Right atrium auricular region (tissue), 2 donors: ENCODE data around the gene TGFBRAP1. TPM values are rescaled to one million over a fixed set of nuclear protein-coding genes. Genes with fewer than 3 reads are reported as not detected.
A peak's percentile ranks its signal among the peaks of the same experiment; 100 is the strongest.

Experiments
- DNase-seq: peaks from one replicate; pipeline ENCODE4 v3.0.0-alpha.2; 2019; ENCODE audit warnings: low spot score
- H3K27ac ChIP-seq, 2 donors: fragments of 200-600 bp; sonication (generic); 1 replicate in 1 of 2; 2 replicates in 1 of 2; pipeline ENCODE4 v1.5.1; 2016 to 2019
- H3K27me3 ChIP-seq, 2 donors: fragments of 200-600 bp; sonication (generic); one replicate each; pipeline versions ENCODE4 v1.5.1 to v1.6.0; 2017 to 2019
- H3K36me3 ChIP-seq: fragments of 200-600 bp; sonication (generic); one replicate; pipeline ENCODE4 v1.5.1; 2016
- H3K4me1 ChIP-seq, 2 donors: fragments of 200-600 bp; sonication (generic); one replicate each; pipeline versions ENCODE4 v1.5.1 to v1.6.0; 2017 to 2019
- H3K4me3 ChIP-seq, 2 donors: fragments of 200-600 bp; sonication (generic); 1 replicate in 1 of 2; 2 replicates in 1 of 2; pipeline ENCODE4 v1.5.1; 2017 to 2019; ENCODE audit warnings: mild to moderate bottlenecking in 1 of 2, moderate library complexity in 1 of 2
- H3K9me3 ChIP-seq, 2 donors: fragments of 200-600 bp; sonication (generic); one replicate each; pipeline ENCODE4 v1.5.1; 2019
- total RNA-seq, 2 donors: library from RNA; depleted of rRNA; stranded (reverse); fragments of >200 nt; gene quantifications; one replicate each; pipeline ENCODE4 v1.1.0, GENCODE V29; 2016
- TF ChIP-seq, protein P1 (sequence below), 2 donors: fragments of 200-600 bp; sonication (generic); IDR thresholded peaks; one replicate each; pipeline ENCODE4 v1.5.1; 2019; ENCODE audit warnings: antibody characterized with exemption in 2 of 2

Gene TGFBRAP1
- total RNA-seq, 2 donors from 2014 or later: 13.3 to 15.8 TPM

DNA sequence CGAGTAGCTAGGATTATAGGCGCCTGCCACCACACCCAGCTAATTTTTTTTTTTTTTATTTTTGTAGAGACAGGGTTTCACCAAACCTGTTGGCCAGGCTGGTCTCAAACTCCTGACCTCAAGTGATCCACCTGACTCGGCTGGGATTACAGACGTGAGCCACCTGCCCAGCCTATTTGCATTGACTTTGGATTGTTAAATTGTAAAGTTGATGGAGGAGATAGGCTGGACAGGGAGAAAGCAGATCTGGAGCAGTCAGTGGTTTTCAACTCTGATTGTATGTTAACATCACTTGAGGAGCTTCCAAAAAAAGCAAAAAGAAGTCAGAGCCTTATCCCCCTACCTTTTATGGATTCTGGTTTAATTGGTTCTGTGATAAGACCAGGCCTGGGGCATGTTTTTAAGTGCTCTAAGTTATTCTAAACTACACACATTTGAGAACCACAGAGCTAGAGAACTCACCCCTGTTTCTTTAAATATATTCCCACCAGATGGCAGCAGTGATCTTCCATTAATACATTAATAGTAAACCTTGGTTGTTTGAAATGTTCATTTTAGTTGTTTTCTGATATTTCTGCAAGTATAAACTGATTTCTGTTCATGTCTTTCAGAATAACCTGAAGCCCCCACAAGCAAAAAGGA, 15.3 kb upstream of the TGFBRAP1 start:
- no peaks in the 10 kb centered on the region for H3K4me1 ChIP-seq
- no peak overlapping the region for H3K27ac ChIP-seq
- H3K36me3 ChIP-seq: peaks cover 68% of the 10 kb centered on the region
- H3K27me3 ChIP-seq: no peaks in the 10 kb centered on the region
- H3K4me3 ChIP-seq: no peak overlapping the region
- no peak for DNase-seq
- no peaks in the 10 kb centered on the region for H3K9me3 ChIP-seq
- TF ChIP-seq, protein P1, sequence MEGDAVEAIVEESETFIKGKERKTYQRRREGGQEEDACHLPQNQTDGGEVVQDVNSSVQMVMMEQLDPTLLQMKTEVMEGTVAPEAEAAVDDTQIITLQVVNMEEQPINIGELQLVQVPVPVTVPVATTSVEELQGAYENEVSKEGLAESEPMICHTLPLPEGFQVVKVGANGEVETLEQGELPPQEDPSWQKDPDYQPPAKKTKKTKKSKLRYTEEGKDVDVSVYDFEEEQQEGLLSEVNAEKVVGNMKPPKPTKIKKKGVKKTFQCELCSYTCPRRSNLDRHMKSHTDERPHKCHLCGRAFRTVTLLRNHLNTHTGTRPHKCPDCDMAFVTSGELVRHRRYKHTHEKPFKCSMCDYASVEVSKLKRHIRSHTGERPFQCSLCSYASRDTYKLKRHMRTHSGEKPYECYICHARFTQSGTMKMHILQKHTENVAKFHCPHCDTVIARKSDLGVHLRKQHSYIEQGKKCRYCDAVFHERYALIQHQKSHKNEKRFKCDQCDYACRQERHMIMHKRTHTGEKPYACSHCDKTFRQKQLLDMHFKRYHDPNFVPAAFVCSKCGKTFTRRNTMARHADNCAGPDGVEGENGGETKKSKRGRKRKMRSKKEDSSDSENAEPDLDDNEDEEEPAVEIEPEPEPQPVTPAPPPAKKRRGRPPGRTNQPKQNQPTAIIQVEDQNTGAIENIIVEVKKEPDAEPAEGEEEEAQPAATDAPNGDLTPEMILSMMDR (IDR thresholded peaks at IDR 0.05): peak in 1 of 2 donors; percentile 57

DNA sequence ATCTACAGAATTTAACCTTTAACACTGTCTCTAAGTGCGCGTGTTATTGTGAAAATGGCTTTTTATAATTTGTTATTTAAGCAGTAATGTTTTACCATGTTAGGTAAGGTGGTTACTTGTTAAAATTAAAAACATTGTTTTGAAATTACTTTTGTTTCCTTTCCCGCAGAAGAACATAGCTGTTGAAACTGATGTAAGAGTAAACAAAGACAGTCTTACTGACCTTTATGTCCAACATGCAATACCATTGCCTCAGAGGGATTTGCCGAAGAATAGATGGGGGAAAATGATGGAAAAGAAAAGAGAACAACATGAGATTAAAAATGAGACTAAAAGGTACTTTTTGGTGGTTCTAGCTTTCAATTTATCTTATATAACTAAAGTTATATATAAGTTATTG, 9.9 kb upstream of the TGFBRAP1 start:
- no peak overlapping the region for H3K4me3 ChIP-seq
- H3K9me3 ChIP-seq: no peaks in the 10 kb centered on the region
- TF ChIP-seq, protein P1 (IDR thresholded peaks at IDR 0.05): no peak
- DNase-seq: no peak
- no peak overlapping the region for H3K27ac ChIP-seq
- H3K36me3 ChIP-seq: peaks cover 37% of the 10 kb centered on the region
- H3K4me1 ChIP-seq: peaks cover 0 to 23% of the 10 kb centered on the region in 2 donors
- H3K27me3 ChIP-seq: no peaks in the 10 kb centered on the region

- Histone ChIP-seq H3K4me1 (peaks cover 0 to 23% of the 10 kb centered on the region in 2 donors), H3K9me3 (no peaks in the 10 kb centered on the region), H3K27me3 (no peaks in the 10 kb centered on the region), H3K4me3 (peak overlapping the region; percentile 74 to 92), H3K36me3 (peaks cover 31% of the 10 kb centered on the region), H3K27ac (peak overlapping the region; percentile 92 to 98)
- DNase-seq: no peak
- TF ChIP-seq, protein P1 (IDR thresholded peaks at IDR 0.05): no peak
Measured at GRCh38 chr2:105338020-105338385, 8.5 kb upstream of the TGFBRAP1 start.

- peaks cover 25% of the 10 kb centered on the region for H3K36me3 ChIP-seq
- peak; percentile 88 for DNase-seq
- TF ChIP-seq, protein P1 (IDR thresholded peaks at IDR 0.05): no peak
- H3K4me3 ChIP-seq: peak within 1 kb of the TSS; percentile 74 to 92
- H3K9me3 ChIP-seq: no peaks in the 10 kb centered on the region
- H3K27me3 ChIP-seq: no peaks in the 10 kb centered on the region
- H3K27ac ChIP-seq: peak within 1 kb of the TSS; percentile 92 to 98
- peaks cover 0 to 23% of the 10 kb centered on the region in 2 donors for H3K4me1 ChIP-seq
Measured at GRCh38 chr2:105337122-105338019, 7.8 kb upstream of the TGFBRAP1 start, which contains the start of gene C2orf49. Gene C2orf49 (plus strand): TSS chr2:105337540. CDS start chr2:105337588, 48 bp downstream.

DNA sequence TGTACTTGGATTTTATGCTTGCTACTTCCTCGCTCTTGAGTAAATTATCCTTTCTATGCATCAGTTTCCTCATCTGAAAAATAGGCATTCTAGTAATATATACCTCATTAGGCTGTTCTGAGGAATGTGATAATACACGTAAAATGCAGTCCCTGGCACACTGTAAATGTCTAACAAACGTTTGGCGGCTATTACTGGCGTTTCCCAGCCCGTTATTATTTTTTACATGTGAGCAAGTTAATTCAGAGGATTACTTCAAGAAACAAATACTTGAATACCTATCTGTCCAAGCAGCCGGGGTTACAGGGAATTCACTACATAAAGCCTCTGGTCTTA, 7.2 kb upstream of the TGFBRAP1 start:
- Histone ChIP-seq H3K4me3 (peak overlapping the region; percentile 74 to 92), H3K4me1 (peaks cover 0 to 23% of the 10 kb centered on the region in 2 donors), H3K27me3 (no peaks in the 10 kb centered on the region), H3K9me3 (no peaks in the 10 kb centered on the region), H3K27ac (peak overlapping the region; percentile 92 to 98), H3K36me3 (peaks cover 18% of the 10 kb centered on the region)
- TF ChIP-seq, protein P1 (IDR thresholded peaks at IDR 0.05): no peak
- DNase-seq: no peak
